Activated CD4-positive, alpha-beta T cell treated with anti-CD3 and anti-CD28 coated beads, Interleukin-2, amount 10 ng/mL, durations not matched to agents 24 days and 14 days (primary cell): ENCODE data around the gene RAB9A. TPM values are rescaled to one million over a fixed set of nuclear protein-coding genes. Genes with fewer than 3 reads are reported as not detected.
"Not testable (repeated sequence)": the region's sequence is repeated elsewhere in the genome, so short reads cannot be mapped to it uniquely, and the experiment has no call there.

ENCODE experiments used
- DNase-seq: peaks from one replicate; pipeline ENCODE4 v3.0.0; 2022
- H3K27ac Mint-ChIP-seq: one replicate; pipeline ENCODE4 v1.8.0; 2022; ENCODE audit warnings: mild to moderate bottlenecking, mixed read lengths
- H3K27me3 Mint-ChIP-seq: one replicate; pipeline ENCODE4 v1.8.0; 2022; ENCODE audit warnings: mixed read lengths
- H3K36me3 Mint-ChIP-seq: one replicate; pipeline ENCODE4 v1.8.0; 2022; ENCODE audit warnings: low read depth, mild to moderate bottlenecking, mixed read lengths
- H3K4me1 Mint-ChIP-seq: one replicate; pipeline ENCODE4 v1.8.0; 2021; ENCODE audit warnings: mixed read lengths
- H3K4me3 Mint-ChIP-seq: one replicate; pipeline ENCODE4 v1.8.0; 2022; ENCODE audit warnings: mild to moderate bottlenecking, moderate library complexity, mixed read lengths
- H3K9me3 Mint-ChIP-seq: one replicate; pipeline ENCODE4 v1.8.0; 2021; ENCODE audit warnings: mixed read lengths
- intact Hi-C: fragments of 100-400 bp; cut with micrococcal nuclease; formaldehyde crosslinking; loops from one replicate; pipeline ENCODE4 v1.15.1; 2023
- total RNA-seq: library from RNA; stranded (reverse); gene quantifications from 2 replicates; pipeline ENCODE4 v1.2.3, GENCODE V29; 2022

The RAB9A gene
- total RNA-seq, 1 donor from 2014 or later = 9.2 TPM

- intact Hi-C loops, H3K9me3 Mint-ChIP-seq, H3K27me3 Mint-ChIP-seq: not testable (repeated sequence)
- peaks cover 32% of the 10 kb centered on the region for H3K4me1 Mint-ChIP-seq
- H3K27ac Mint-ChIP-seq = peak overlapping the region; percentile 75
- peak; percentile 75 for DNase-seq
- H3K36me3 Mint-ChIP-seq = peaks cover 56% of the 10 kb centered on the region
- peak overlapping the region; percentile 66 for H3K4me3 Mint-ChIP-seq
Measured at GRCh38 chrX:13724878-13725277, 36.0 kb downstream of the RAB9A start.

GRCh38 chrX:13726583-13726982, 37.7 kb downstream of the RAB9A start:
- Mint-ChIP-seq H3K36me3 (peaks cover 67% of the 10 kb centered on the region), H3K4me3 (peak overlapping the region; percentile 24), H3K27ac (peak overlapping the region; percentile 26), H3K4me1 (peaks cover 37% of the 10 kb centered on the region)
- intact Hi-C loops, DNase-seq, H3K9me3 Mint-ChIP-seq, H3K27me3 Mint-ChIP-seq: not testable (repeated sequence)

GRCh38 chrX:13730523-13730922, 41.6 kb downstream of the RAB9A start:
- Mint-ChIP-seq H3K36me3 (peaks cover 75% of the 10 kb centered on the region), H3K4me1 (peaks cover 48% of the 10 kb centered on the region)
- H3K9me3 Mint-ChIP-seq, H3K27ac Mint-ChIP-seq, H3K4me3 Mint-ChIP-seq, DNase-seq, H3K27me3 Mint-ChIP-seq: not testable (repeated sequence)
- intact Hi-C loops = loop anchor here (10.0 kb wide), 3 partner anchors 636 to 1424 kb away; no protein-coding TSS in a partner anchor

- no peaks in the 10 kb centered on the region for H3K27me3 Mint-ChIP-seq
- peaks cover 64% of the 10 kb centered on the region for H3K36me3 Mint-ChIP-seq
- no peak for DNase-seq
- H3K27ac Mint-ChIP-seq = peak overlapping the region; percentile 9
- intact Hi-C loops = loop anchor here (10.0 kb wide), 3 partner anchors 638 to 1422 kb away; no protein-coding TSS in a partner anchor
- H3K4me3 Mint-ChIP-seq = peak overlapping the region; percentile 47
- peaks cover 40% of the 10 kb centered on the region for H3K4me1 Mint-ChIP-seq
- H3K9me3 Mint-ChIP-seq = no peaks in the 10 kb centered on the region
Measured at GRCh38 chrX:13732246-13733067, 43.5 kb downstream of the RAB9A start.

- Mint-ChIP-seq H3K9me3 (no peaks in the 10 kb centered on the region), H3K27me3 (no peaks in the 10 kb centered on the region), H3K4me3 (peak overlapping the region; percentile 99), H3K36me3 (peaks cover 53% of the 10 kb centered on the region), H3K27ac (peak overlapping the region; percentile 97), H3K4me1 (peaks cover 38% of the 10 kb centered on the region)
- intact Hi-C loops = loop anchor here (10.0 kb wide), 3 partner anchors 639 to 1421 kb away; no protein-coding TSS in a partner anchor
- no peak for DNase-seq
Measured at GRCh38 chrX:13733506-13733905, 44.6 kb downstream of the RAB9A start.

DNA sequence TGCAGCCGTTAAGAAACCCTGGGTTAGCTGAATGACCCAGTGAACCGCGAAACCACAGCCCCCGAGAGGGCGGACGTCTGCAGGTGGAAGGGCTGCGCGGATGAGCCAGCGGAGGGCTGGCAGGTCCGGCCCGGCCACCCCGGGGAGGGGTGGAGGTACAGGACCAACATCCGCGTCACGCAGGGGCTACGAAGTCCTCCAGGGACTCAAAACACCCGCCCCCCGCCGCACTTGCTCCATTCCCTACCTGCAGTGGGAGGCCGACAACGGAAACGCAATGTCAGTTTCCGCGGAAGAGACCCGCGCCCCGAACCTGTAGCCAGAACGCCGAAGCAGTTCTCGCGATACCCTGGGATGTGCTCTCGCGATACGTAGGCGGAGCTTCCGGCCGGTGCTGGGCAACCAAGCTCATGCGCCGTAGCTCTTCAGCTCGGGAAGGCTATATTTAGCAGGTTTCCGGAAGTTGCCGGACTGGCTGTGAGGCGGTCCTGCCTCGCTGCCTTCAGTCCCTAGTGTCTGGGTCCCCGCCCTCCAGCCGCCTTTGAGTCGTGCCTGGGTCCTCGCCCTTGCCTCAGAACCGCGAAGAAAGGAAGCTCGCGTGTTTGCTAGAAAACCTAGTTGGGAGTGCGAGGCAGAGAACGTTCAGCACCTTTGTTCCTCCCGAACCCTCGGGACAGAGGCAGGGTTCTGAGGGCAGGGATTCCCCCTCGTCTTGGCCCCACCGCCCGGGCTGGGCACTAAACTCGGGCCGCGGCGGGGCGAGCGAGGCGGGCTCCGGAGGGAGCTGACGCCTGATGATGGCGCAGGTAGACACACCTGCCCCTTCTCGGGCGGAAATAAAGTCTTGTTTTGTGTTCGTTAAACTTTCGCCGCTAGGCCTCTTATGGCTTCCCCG, 45.6 kb downstream of the RAB9A start, which contains the start of the genes OFD1 and TRAPPC2:
OFD1 (plus strand) TSS at position 471 of the 895 bp plus-strand sequence; CDS start at position 795, 324 bp downstream.
TRAPPC2 (minus strand) TSS at position 343 of the 895 bp plus-strand sequence. CDS start 14,657 bp downstream, outside the sequence.
- DNase-seq = peak; percentile 97
- Mint-ChIP-seq H3K36me3 (peaks cover 44% of the 10 kb centered on the region), H3K4me1 (peaks cover 35% of the 10 kb centered on the region), H3K4me3 (peak within 1 kb of the TSS; percentile 99), H3K27me3 (no peaks in the 10 kb centered on the region), H3K27ac (peak within 1 kb of the TSS; percentile 97), H3K9me3 (no peaks in the 10 kb centered on the region)
- intact Hi-C loops = loop anchor here (1.0 to 10.0 kb wide), 4 partner anchors 45 to 1420 kb away; partner anchors contain the start of gene RAB9A

GRCh38 chrX:13741695-13742094, 52.8 kb downstream of the RAB9A start:
- no peaks in the 10 kb centered on the region for H3K27me3 Mint-ChIP-seq
- intact Hi-C loops = loop anchor here (2.0 kb wide), 1 partner anchor 89 kb away; the partner anchor contains the start of gene TCEANC
- H3K9me3 Mint-ChIP-seq = no peaks in the 10 kb centered on the region
- DNase-seq = no peak
- H3K36me3 Mint-ChIP-seq = peaks cover 25% of the 10 kb centered on the region
- peaks cover 18% of the 10 kb centered on the region for H3K4me1 Mint-ChIP-seq
- no peak overlapping the region for H3K4me3 Mint-ChIP-seq
- peak overlapping the region; percentile 77 for H3K27ac Mint-ChIP-seq

DNA sequence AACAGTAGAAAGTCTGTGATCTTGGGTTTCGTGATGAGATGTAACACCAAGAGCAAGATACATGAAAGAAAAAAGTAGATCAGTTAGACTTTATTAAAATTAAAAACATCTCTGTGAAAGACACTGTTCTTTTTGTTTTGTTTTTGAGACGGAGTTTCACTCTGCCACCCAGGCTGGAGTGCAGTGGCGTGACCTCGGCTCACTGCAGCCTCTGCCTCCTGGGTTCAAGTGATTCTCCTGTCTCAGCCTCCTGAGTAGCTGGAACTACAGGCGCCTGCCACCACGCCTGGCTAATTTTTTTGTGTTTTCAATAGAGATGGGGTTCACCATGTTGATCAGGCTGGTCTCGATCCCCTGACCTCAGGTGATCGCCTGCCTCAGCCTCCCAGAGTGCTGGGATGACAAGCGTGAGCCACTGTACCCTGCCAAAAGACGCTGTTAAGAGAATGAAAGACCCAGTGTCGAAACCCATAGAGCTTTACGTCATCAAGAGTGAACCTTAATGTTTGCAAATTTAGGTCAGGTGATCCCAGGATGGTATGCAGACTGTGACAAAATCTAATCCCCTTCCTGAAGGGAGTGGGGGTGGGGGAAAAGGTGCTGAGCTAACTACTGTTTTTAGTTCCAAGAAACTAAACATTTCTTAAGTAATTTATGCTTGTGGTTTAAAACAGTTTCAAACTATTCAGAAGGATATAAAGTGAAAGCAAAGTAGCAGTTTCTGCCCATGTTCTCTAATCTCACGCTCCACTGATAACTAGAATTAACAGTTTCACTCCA, 53.7 kb downstream of the RAB9A start:
- H3K4me1 Mint-ChIP-seq = peaks cover 17% of the 10 kb centered on the region
- peaks cover 28% of the 10 kb centered on the region for H3K36me3 Mint-ChIP-seq
- no peaks in the 10 kb centered on the region for H3K9me3 Mint-ChIP-seq
- no peaks in the 10 kb centered on the region for H3K27me3 Mint-ChIP-seq
- H3K4me3 Mint-ChIP-seq = peak overlapping the region; percentile 49
- intact Hi-C loops = loop anchor here (2.0 kb wide), 1 partner anchor 90 kb away; the partner anchor contains the start of gene TCEANC
- peak overlapping the region; percentile 77 for H3K27ac Mint-ChIP-seq
- DNase-seq = peak; percentile 73

- H3K9me3 Mint-ChIP-seq = no peaks in the 10 kb centered on the region
- H3K36me3 Mint-ChIP-seq = peaks cover 32% of the 10 kb centered on the region
- intact Hi-C loops = loop anchor here (1.0 to 5.0 kb wide), 2 partner anchors 90 to 241 kb away; no protein-coding TSS in a partner anchor
- no peak overlapping the region for H3K27ac Mint-ChIP-seq
- peaks cover 12% of the 10 kb centered on the region for H3K4me1 Mint-ChIP-seq
- peak; percentile 69 for DNase-seq
- no peaks in the 10 kb centered on the region for H3K27me3 Mint-ChIP-seq
- H3K4me3 Mint-ChIP-seq = no peak overlapping the region
Measured at GRCh38 chrX:13747836-13748235, 58.9 kb downstream of the RAB9A start.

- H3K4me1 Mint-ChIP-seq = peaks cover 16% of the 10 kb centered on the region
- H3K27ac Mint-ChIP-seq = no peak overlapping the region
- no peak overlapping the region for H3K4me3 Mint-ChIP-seq
- intact Hi-C loops = loop anchor here (1.0 to 5.0 kb wide), 2 partner anchors 90 to 241 kb away; no protein-coding TSS in a partner anchor
- H3K9me3 Mint-ChIP-seq = no peaks in the 10 kb centered on the region
- H3K36me3 Mint-ChIP-seq = peaks cover 37% of the 10 kb centered on the region
- no peaks in the 10 kb centered on the region for H3K27me3 Mint-ChIP-seq
- no peak for DNase-seq
Measured at GRCh38 chrX:13748486-13748885, 59.6 kb downstream of the RAB9A start.

GRCh38 chrX:13750204-13750603, 61.3 kb downstream of the RAB9A start:
- Mint-ChIP-seq H3K4me3 (no peak overlapping the region), H3K27me3 (no peaks in the 10 kb centered on the region), H3K36me3 (peaks cover 35% of the 10 kb centered on the region), H3K9me3 (no peaks in the 10 kb centered on the region), H3K27ac (no peak overlapping the region), H3K4me1 (peaks cover 17% of the 10 kb centered on the region)
- peak; percentile 69 for DNase-seq
- intact Hi-C loops = loop anchor here (1.0 kb wide), 1 partner anchor 282 kb away; no protein-coding TSS in a partner anchor

GRCh38 chrX:13750812-13751211, 61.9 kb downstream of the RAB9A start:
- Mint-ChIP-seq H3K27me3 (no peaks in the 10 kb centered on the region), H3K4me3 (no peak overlapping the region), H3K9me3 (no peaks in the 10 kb centered on the region), H3K27ac (no peak overlapping the region), H3K4me1 (peaks cover 20% of the 10 kb centered on the region), H3K36me3 (peaks cover 33% of the 10 kb centered on the region)
- no peak for DNase-seq
- intact Hi-C loops = loop anchor here (1.0 kb wide), 1 partner anchor 281 kb away; no protein-coding TSS in a partner anchor
